GM20000 (cell line): Measurements from ENCODE around the gene HOXD13.

Experiments
- DNase-seq: peaks from one replicate; pipeline ENCODE4 v3.0.0; 2012; ENCODE audit warnings: low spot score
- TF ChIP-seq, protein P1 (sequence below): IDR thresholded peaks from 2 replicates; pipeline ENCODE4 v1.5.1; 2012; ENCODE audit warnings: mild to moderate bottlenecking, control low read depth; ENCODE audit errors: extremely low read depth, missing control alignments

Gene HOXD13

DNA sequence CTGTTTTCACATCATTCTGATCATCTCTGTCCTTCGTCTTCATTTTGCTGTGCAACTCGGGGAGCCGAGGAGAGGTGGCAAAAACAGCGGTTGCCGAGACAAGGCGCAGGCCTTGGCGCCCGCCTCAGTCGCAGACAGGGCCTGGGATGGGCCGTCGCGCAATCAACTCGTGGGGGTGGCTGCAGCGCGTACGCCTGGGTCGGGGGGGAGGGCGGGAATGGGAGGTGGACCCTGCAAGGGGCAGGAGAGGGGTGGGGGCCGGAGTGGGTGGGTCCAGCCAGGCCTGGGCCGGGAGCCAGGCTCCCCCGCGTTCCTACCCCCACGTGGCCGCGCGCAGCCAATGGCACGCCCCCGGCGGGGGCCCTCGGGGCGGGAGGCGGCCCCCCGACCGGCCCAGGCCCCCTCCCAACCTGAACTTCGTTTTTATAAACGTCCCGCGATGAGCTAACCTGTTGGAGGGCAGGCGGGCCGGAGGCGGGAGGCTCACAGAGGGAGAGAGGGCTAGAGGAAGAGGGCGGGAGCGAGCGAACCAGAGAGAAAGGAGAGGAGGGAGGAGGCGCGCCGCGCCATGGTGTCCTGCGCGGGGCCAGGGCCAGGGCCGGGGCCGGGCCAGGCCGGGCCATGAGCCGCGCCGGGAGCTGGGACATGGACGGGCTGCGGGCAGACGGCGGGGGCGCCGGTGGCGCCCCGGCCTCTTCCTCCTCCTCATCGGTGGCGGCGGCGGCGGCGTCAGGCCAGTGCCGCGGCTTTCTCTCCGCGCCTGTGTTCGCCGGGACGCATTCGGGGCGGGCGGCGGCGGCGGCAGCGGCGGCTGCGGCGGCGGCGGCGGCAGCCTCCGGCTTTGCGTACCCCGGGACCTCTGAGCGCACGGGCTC lies at the start of gene HOXD13:
Gene HOXD13 (plus strand): TSS at position 452 of the 875 bp plus-strand sequence. CDS start 170 bp downstream, at position 622.
- DNase-seq: no peak
- TF ChIP-seq, protein P1, sequence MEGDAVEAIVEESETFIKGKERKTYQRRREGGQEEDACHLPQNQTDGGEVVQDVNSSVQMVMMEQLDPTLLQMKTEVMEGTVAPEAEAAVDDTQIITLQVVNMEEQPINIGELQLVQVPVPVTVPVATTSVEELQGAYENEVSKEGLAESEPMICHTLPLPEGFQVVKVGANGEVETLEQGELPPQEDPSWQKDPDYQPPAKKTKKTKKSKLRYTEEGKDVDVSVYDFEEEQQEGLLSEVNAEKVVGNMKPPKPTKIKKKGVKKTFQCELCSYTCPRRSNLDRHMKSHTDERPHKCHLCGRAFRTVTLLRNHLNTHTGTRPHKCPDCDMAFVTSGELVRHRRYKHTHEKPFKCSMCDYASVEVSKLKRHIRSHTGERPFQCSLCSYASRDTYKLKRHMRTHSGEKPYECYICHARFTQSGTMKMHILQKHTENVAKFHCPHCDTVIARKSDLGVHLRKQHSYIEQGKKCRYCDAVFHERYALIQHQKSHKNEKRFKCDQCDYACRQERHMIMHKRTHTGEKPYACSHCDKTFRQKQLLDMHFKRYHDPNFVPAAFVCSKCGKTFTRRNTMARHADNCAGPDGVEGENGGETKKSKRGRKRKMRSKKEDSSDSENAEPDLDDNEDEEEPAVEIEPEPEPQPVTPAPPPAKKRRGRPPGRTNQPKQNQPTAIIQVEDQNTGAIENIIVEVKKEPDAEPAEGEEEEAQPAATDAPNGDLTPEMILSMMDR: no peak

DNA sequence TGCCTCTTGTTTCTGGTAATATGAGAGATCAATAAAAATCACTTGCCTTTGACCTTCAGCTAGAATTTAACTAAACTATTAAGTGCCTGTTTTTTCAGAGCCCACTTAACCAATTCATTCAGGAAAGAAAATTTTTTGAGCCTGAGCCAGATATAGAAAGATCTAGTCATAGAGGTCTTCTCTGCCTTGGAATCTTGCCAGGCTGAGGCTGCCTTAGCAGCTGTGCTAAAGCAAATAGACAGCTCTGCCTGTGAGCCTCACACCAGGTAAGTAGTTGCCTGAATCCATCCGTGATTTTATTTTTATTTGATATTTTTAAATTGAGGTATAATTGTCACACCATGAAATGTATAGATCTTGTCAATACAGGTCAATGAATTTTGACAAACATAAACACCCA lies 36.1 kb upstream of the HOXD13 start:
- no peak for DNase-seq
- TF ChIP-seq, protein P1: no peak

DNA sequence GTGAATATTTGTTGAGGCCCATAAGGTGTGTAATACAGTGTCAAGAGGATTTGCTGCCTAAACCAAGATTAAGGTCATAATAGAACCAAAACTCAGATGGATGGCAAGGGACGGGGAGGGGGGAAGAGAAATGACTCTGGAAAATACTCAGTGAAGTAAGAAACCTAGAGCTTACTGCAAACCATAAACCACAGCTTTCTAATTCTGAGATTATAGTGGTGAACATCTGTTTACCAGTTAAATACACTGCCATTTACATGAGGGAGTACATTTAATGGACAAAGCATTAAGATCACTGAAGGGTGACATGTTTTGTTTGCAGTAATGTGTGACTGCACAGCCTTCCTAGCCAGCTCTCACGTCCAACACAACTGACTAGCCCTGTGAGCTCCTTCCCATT lies 28.6 kb upstream of the HOXD13 start:
- no peak for DNase-seq
- TF ChIP-seq, protein P1: no peak

DNA sequence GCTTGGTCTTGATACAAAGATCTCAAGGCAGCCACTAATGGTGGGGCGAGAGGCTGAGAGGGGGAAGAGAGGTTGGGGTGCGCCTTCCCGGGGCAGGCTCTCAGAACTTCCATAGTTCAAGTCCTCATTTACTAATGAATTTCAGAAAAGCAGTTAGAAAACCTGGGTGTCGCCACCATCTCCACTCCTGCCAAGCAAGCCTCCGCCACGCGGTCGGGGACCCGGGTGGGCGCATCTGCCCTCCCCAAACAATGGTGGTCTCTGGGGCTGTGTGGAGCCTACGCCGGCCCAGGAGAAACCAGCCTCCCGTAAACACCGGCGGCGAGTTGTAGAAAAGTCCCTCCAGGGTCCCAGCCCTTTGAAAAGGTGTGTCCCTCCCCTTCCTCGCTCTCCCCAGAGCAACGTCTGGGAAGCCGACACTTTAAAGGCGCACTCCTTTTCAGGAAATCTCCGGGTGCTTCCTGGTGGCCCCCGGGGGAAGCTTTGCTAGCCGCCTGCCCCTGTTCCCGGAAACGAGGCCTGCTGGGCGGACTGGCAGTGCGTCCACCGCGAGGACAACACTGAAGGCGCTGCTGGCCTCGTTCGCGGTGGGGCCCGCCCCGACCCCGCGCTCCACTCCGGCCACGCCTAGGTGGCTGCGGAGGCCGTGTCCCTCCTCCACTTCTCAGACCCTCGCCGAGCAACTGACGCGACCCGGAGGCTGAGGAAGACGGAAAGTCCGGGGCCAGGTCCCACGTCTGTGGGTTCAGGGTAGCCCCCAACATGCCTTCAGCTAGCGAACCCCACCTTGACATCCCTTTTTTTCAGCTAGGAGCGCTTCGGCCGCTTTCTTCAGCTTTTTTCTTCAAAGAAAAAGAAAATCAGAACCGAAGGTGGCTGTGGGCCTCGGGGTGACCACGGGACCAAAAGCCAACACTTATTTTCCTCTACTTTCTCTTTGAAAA lies 25.6 kb upstream of the HOXD13 start:
- TF ChIP-seq, protein P1: no peak
- DNase-seq: no peak

DNA sequence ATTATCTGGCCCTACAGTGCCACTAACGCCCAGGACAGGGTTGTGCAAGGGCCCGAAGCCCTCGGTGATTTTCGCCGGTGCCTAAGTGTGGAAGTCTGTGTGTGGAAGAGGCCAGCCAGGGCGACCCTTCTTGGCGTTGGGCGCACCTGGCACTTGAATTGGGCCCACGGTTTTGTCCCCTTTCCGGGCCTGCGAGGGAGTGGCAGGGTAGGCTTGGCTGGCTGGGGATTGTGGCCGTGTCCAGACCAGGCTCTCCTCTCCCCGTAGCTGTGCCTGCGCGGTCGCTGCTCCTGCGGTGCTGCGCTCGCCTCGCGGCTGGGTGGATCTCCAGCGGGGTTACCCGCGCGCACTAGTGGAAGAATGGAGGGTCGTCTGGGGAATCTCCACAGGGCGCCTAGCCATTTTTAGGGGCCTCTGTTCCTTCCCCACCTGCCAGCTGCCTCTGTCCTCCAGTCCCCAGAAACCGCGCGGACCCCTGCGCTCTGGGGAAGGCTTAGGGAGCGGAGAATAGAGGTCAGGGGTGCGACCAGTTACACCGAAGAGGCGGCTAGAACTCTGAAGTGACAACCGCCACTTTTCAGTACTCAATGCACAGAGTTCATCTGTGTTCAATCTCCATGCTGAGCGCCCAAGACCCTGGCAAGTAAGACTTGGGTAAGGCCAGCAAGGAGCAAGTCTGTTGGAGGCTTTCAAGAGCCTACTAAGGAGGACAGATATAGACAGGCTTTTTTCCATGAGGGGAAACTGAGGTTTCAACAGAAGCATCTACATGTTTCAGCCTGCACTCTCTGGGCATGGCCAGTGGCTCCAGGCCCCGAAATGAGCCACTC lies 24.7 kb upstream of the HOXD13 start:
- TF ChIP-seq, protein P1: no peak
- DNase-seq: no peak

DNA sequence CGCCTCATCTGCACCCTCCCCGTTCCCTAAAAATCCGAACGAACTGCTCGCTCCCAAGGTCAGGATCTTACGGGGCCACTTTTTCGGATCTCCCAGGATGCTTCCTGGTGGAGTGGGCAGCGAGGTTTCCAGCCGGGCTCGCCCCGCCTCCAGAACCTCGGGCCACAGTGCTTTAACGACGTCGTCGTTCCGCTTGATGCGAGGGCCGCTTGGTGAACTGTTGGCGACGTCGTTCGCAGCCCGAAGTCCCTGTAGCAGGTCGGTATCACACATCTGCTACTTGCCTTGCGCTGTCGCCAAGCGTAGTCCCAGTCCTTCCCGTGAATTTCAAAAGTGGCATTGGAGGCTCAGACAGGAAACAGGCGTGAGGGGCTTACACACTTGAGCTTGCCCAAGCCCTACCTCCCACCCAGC lies 24.1 kb upstream of the HOXD13 start:
- TF ChIP-seq, protein P1: no peak
- no peak for DNase-seq
